Measurements from ENCODE around the gene ITGB7.

Gene ITGB7

GRCh38 chr12:53196486-53196885 is 10.6 kb downstream of the ITGB7 start:
- ATAC-seq (no peak), DNase-seq (no peak)

DNA sequence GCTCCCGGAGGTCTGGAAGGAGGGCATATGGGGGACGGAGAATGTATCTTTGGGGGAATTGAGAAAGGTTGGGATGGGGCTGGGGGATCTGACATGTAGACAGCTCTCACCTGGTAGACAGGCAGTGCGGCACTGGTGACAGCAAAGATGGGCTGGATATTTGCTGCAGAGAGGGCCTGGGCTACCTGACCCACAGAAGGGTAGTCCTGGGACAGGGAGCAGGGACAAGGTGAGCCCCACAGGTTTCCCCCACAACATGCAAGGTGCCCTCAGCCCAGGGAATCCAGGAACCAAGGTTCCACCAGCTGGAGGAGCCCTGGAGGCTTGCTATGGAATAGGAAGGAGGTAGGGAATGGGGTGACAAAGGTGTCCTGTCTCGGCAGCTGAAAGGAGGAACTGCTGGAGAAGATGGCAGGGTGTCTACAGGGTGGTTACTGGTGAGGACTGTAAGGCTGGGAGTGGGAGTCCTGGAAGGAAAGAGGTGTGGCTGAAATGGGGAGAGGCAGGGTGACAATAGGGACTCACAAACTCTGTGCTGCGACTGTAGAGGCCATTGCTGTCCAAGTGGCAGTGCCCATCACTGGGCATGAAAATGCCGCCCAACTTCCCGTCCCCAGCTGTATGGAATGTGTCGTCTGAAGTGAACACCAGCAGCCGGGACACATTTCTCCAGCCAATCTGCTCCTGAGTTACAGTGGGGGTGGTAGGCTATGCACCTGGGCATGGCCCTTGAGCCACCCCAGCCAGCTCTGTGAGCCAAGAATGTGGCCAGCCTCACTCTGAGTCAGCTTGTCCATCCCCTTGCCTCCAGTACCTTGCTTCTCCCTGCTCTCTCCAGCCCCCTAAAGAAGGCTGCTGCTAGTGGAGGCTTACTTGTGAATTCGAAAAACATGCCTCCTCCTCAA is 11.3 kb downstream of the ITGB7 start:
- DNase-seq, result no peak
- ATAC-seq, result no peak

DNA sequence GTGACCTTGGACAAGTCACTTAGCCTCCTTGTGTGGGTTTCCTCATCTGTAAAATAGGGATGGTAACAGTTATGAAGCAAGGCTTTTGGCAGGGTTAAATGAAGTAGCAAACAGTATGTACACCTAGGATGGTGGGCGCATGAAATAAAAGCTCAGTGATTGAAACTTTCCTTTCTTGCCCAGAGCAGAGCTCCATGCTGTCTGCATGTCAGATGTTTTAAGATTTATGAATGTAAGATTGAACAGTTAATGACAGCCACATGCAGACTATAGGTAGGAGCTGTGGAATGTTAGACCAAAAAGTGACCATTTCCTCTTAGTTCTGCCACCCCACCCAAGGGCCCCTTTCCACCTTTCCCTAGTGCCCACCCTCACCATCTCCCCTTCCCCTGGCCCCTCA is 12.1 kb downstream of the ITGB7 start:
- DNase-seq, result no peak
- ATAC-seq, result no peak

- DNase-seq, result no peak
- no peak for ATAC-seq
Measured at GRCh38 chr12:53193985-53194716, 12.9 kb downstream of the ITGB7 start.

- ATAC-seq, result no peak
- no peak for DNase-seq
Measured at GRCh38 chr12:53193040-53193439, 14.0 kb downstream of the ITGB7 start.

DNA sequence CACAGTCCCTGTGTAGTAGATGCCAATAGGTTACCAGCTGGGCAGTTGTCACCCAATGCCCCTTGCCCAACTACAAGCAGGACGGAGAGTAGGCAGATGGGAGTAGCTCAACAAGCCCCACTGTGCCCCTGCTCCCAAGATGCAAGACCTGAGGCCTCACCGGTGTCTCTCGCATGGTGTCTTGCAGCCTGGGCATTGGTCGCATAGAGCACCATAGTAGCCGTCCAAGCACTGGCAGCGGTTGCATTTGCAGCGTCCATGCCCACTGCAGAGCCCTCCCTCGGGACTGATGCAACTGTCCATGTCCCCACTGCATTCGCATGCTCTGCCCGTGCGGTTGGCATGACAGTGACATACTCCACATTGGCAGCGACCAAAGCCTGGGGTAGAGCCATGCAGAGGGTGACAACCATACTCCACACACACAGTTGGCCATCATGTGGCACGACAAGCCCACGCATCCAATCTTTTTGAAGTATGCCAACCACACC is 14.5 kb downstream of the ITGB7 start:
- DNase-seq, result no peak
- no peak for ATAC-seq

DNA sequence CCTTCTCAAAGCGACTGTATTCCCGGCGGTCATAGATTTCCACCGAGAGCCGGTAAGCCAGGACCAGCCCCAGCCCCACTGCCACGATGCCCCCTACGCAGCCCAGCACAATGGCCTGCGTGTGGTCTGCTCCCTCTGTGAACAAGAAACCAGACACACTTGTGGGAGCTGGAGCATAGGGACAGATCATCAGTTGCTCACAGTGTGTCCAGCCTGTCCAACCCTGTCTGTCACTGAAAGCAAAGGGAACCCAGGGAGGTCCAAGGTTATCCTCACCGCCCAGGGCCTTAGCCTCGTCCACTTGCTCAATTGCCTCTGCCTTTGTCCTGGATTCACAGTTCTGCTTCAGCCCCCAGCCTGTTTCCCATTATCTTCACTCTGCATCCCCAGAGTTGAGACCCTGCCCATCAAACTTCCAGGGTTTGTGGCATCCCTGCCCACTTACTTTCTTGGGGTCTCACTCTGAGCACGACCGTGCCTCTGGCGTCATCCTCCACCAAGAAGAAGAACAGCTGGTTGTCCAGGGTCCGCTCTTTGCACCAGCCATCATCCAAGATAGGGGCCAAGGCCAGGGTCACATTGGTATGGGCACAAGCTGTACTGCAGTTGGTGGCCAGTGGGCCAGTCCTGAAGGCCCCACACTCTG is 15.0 kb downstream of the ITGB7 start:
- ATAC-seq (no peak), DNase-seq (no peak)

- no peak for DNase-seq
- no peak for ATAC-seq
Measured at GRCh38 chr12:53191096-53191884, 15.8 kb downstream of the ITGB7 start.

GRCh38 chr12:53190108-53190729 is 16.8 kb downstream of the ITGB7 start:
- peak; percentile 59 for DNase-seq
- peak; percentile 81 for ATAC-seq

GRCh38 chr12:53187145-53187899 is 19.7 kb downstream of the ITGB7 start:
- no peak for DNase-seq
- ATAC-seq, result no peak

- no peak for DNase-seq
- no peak for ATAC-seq
Measured at GRCh38 chr12:53186745-53187144, 20.3 kb downstream of the ITGB7 start.

DNA sequence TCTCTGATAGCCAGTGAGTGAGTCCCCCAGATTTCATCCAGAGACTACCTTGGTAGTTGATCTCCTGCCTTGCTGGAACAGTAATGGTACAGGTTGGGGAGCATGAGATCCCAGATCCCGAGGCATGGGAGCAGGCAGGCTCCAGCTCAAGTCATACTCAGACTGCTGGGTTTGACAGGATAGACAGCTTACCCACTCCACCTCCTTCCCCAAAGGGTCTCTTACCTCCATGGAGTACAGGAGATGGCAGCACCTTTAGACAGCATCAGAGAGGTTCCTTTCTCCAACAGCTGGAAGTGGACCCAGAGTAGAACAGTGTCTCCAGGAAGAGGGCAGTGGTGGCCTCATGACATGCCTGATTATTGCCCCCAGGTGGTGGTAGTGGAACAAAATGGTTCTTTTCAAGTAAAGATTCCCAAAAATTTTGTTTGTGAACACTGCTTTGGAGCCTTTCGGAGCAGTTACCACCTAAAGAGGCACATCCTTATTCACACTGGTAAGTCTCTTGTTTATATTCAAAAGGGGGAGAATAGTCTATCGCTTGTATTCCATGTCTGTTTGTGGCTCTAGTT is 21.4 kb downstream of the ITGB7 start:
- DNase-seq (no peak), ATAC-seq (no peak)

DNA sequence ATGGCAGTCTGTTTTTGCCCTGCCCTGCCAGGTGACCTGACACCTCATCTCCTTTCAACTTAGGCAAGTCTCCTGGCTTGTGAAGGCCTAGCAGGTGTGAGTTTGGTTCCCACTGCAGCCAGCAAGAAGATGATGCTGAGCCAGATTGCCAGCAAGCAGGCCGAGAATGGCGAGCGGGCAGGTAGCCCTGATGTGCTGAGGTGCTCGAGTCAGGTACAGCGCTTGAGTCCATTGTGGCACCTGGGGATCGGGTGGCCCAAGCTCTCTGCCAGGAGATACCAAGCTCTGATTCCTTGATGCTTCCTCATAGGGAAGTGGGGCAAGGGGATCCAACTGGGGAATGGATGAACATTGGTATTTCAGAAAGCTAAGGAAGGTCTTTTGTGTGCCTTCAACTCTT is 22.2 kb downstream of the ITGB7 start:
- DNase-seq (no peak), ATAC-seq (no peak)

- DNase-seq, result no peak
- no peak for ATAC-seq
Measured at GRCh38 chr12:53182903-53183302, 24.1 kb downstream of the ITGB7 start.

GRCh38 chr12:53181935-53182334 is 25.1 kb downstream of the ITGB7 start:
- ATAC-seq (no peak), DNase-seq (no peak)

- peak; percentile 64 for ATAC-seq
- peak; percentile 82 for DNase-seq
Measured at GRCh38 chr12:53180931-53181645, 26.0 kb downstream of the ITGB7 start.

- ATAC-seq (peak; percentile 98), DNase-seq (peak; percentile 99)
Measured at GRCh38 chr12:53180220-53180930, 26.7 kb downstream of the ITGB7 start, which contains the start of the genes CSAD and ZNF740. CSAD (minus strand) TSS chr12:53180925; CDS start chr12:53173470, 7,455 bp downstream. ZNF740 (plus strand) TSS chr12:53180722; CDS start chr12:53181984, 1,262 bp downstream.

- ATAC-seq (peak; percentile 3), DNase-seq (no peak)
Measured at GRCh38 chr12:53179687-53180219, 27.3 kb downstream of the ITGB7 start.
